Epithelial cell of esophagus (primary cell): ENCODE measurements around the gene CHORDC1.
"Not testable (repeated sequence)": the region's sequence is repeated elsewhere in the genome, so short reads cannot be mapped to it uniquely, and the experiment has no call there.

Experiments used
- DNase-seq: peaks from one replicate; pipeline ENCODE4 v3.0.0; 2010; ENCODE audit warnings: low read depth
- H3K4me3 ChIP-seq: 2 replicates; pipeline ENCODE4 v1.5.1; 2011; ENCODE audit warnings: mild to moderate bottlenecking, low read length, control low read depth
- TF ChIP-seq, protein P1 (sequence below): IDR thresholded peaks from 2 replicates; pipeline ENCODE4 v1.5.1; 2011; ENCODE audit warnings: low read depth, mild to moderate bottlenecking, low read length, control low read depth, inconsistent platforms; ENCODE audit not compliant: insufficient read depth; ENCODE audit errors: missing control alignments

Gene CHORDC1

GRCh38 chr11:90246468-90246867 lies 23.6 kb upstream of the CHORDC1 start:
- H3K4me3 ChIP-seq: no peak overlapping the region
- TF ChIP-seq, protein P1, sequence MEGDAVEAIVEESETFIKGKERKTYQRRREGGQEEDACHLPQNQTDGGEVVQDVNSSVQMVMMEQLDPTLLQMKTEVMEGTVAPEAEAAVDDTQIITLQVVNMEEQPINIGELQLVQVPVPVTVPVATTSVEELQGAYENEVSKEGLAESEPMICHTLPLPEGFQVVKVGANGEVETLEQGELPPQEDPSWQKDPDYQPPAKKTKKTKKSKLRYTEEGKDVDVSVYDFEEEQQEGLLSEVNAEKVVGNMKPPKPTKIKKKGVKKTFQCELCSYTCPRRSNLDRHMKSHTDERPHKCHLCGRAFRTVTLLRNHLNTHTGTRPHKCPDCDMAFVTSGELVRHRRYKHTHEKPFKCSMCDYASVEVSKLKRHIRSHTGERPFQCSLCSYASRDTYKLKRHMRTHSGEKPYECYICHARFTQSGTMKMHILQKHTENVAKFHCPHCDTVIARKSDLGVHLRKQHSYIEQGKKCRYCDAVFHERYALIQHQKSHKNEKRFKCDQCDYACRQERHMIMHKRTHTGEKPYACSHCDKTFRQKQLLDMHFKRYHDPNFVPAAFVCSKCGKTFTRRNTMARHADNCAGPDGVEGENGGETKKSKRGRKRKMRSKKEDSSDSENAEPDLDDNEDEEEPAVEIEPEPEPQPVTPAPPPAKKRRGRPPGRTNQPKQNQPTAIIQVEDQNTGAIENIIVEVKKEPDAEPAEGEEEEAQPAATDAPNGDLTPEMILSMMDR: no peak

GRCh38 chr11:90243534-90243933 lies 20.7 kb upstream of the CHORDC1 start:
- no peak overlapping the region for H3K4me3 ChIP-seq
- TF ChIP-seq, protein P1: no peak
- DNase-seq: peak; percentile 40

More at GRCh38 chr11:90246468-90246867, 23.6 kb upstream of the CHORDC1 start:
- DNase-seq: no peak

DNA sequence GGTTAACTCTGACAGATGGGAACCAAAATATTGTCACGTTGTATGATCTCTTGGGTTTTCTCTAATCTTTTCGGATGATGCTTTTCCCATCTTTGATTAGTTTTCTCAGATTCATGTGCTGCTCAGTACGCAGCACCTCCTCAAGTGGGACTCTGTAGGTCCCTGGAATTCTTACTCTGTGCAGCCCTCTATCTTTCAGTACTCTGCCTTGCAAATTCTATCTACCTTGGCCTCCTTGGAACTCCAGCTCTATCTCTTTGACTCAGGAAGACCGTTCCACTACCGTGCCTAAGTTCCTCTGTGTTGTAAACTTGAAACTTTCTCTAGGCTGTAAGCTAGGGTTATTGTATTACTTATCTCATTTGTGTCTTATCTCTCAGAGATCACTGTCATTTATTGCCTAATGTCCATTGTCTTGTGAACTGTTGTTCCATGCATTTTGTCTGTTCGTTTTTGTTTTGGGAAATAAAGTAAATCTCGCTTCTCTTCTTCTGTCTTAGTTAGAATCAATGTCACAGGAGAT lies 20.1 kb upstream of the CHORDC1 start:
- TF ChIP-seq, protein P1: no peak
- no peak overlapping the region for H3K4me3 ChIP-seq
- DNase-seq: no peak

DNA sequence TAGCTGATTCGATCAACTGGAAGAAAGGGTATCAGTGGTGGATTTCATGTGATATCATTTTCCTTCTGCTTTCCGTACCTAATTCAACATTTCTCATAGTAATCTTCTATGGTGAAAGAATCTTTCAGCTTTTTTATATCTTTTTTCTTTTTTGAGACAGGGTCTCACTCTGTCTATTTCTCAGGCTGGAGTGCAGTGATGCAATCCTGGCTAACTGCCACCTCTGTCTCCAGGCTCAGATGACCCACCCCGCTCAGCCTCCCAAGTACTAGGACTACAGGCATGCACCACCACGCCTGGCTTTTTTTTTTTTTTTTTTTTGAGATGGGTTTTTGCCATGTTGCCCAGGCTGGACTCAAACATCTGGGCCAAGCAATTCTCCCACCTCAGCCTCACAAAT lies 18.6 kb upstream of the CHORDC1 start:
- H3K4me3 ChIP-seq: no peak overlapping the region
- DNase-seq: peak; percentile 30
- TF ChIP-seq, protein P1: no peak

GRCh38 chr11:90239967-90240636 lies 17.3 kb upstream of the CHORDC1 start:
- DNase-seq: peak; percentile 42
- H3K4me3 ChIP-seq: not testable (repeated sequence)

DNA sequence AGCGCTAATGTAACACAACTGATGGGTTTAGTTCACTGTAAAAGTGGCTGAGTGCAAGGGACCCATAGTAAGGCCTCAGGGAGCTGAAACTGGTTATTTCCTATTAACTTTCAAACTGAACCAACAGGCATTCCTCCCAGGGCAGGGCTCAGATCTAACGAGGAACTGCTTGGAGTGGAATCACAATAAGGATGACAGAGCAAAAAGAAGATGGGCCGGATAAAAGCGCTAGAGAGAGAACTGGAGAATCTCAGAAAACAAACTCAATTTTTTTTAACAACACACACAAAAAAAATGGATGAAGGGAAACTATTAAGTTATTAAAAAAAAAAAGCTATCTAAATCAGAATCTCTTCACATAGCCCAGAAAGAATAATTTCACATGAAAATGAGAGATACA lies 14.2 kb upstream of the CHORDC1 start:
- TF ChIP-seq, protein P1: no peak
- H3K4me3 ChIP-seq: no peak overlapping the region
- no peak for DNase-seq

- H3K4me3 ChIP-seq: no peak overlapping the region
- TF ChIP-seq, protein P1: no peak
- no peak for DNase-seq
Observed at GRCh38 chr11:90235526-90235925, 12.7 kb upstream of the CHORDC1 start.
